GM21723 (cell line): Measurements from ENCODE around the gene GYG2.
"Not testable (repeated sequence)": the region's sequence is repeated elsewhere in the genome, so short reads cannot be mapped to it uniquely, and the experiment has no call there.

ENCODE experiments used
- ATAC-seq: cut with Tn5 transposase; IDR thresholded peaks from one replicate; pipeline ENCODE4 v1.9.1; 2021; ENCODE audit warnings: mild to moderate bottlenecking, moderate library complexity; ENCODE audit not compliant: unreplicated experiment

GYG2 gene

DNA sequence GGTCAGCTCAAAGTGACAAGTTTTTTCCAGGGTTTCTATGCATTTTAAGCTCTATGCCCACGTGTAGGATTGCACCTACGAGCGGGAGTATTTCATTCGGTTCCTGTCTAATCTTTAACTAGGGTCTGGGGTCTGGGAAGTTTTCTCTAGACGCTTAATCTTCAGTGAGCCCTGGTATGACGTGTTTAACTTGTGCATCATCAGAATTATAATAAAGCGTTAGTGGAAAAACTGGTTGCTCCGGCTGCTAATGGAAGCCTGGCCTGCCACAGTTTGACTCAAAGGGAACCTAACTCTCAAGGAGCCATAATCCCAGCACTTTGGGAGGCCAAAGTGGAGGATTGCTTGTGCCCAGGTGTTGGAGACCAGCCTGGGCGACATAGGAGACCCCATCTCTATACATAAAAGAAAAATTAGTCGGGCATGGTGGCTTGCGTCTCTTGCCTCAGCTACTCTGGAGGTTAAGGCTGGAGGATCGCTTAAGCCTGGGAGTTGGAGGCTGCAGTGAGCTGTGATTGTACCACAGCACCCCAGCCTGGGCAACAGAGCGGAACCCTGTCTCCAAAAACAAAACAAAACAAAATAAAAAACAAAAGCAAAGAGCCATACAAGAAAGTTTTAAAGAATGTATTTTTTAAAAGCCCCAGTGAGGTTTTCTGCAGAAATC, 70.2 kb downstream of the GYG2 start:
- ATAC-seq, result no peak

DNA sequence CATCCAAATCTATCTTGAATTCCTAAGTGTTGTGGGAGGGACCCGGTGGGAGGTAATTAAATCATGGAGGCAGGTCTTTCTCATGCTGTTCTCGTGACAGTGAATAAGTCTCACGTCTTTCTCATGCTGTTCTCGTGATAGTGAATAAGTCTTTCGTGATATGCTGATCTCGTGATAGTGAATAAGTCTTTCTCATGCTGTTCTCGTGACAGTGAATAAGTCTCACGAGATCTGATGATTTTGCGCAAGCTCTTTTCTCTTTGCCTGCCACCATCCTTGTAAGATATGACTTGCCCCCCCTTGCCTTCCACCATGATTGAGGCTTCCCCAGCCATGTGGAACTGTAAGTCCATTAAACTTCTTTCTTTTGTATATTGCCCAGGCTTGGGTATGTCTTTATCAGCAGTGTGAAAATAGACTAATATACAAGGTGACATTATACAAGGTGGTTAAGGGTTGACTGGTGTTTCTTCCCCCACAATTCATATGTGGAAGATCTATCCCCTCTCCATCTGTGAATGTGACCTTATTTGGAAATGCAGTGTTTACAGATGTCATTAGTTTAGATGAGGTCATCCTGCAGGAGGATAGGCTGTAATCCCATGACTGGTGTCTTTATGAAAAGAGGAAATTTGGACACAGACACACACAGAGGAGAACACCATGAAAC, 72.8 kb downstream of the GYG2 start:
- no peak for ATAC-seq

DNA sequence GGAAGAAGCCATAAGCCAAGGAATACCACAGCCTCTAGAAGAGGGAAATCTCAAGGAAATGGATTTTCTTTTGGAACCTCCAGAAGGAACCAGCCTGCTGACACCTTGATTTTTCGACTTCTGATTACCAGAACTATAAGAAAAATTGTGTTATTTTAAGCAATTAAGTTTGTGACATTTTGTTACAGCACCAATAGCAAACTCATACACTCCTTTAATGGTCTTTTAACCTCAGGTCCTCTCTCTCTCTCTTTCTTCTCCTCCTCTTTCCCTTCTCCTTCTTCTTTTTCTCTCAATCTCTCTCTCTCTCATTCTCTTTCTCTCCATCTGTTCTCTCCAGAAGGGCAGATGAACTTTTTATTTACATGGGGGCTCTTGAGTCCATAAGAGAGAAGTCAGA, 74.1 kb downstream of the GYG2 start:
- no peak for ATAC-seq

DNA sequence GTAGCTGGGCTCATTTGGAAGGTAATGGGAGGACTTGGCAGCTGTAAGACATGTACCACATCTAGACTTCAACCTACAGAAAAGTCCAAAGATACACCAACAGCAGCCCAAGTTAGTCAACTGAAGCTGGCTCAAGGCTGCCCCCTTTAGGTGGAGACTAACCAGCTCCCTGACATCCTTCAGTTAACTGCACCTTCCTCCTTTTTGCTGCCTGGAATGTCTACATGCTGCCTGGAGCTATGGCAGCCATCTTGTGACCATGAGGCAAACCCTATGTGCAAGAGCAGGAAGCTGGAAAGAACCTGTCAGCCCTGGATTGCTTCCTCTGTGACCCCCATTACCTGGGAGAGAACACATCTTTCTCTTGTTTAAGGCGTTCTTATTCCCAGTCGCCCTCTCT, 74.6 kb downstream of the GYG2 start:
- no peak for ATAC-seq

DNA sequence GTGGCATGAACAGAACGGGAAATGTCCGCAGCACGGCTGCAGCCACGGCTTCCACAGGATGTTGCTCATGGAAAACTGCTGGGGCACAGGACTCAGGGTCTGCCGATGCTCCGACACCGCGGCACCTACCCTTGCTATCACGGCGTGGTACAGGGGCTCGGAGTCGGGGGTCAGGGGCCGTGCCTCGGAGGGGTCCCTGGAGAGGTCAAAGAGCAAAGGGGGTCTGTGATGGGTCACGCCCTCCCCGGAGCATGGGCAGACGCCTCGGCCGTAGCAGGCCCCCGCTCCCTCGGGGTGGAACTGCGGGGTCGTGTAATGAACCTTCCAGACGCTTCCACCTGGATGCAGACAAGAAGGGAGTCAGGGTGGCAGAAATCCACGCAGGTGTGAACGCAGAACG, 78.6 kb downstream of the GYG2 start:
- no peak for ATAC-seq

DNA sequence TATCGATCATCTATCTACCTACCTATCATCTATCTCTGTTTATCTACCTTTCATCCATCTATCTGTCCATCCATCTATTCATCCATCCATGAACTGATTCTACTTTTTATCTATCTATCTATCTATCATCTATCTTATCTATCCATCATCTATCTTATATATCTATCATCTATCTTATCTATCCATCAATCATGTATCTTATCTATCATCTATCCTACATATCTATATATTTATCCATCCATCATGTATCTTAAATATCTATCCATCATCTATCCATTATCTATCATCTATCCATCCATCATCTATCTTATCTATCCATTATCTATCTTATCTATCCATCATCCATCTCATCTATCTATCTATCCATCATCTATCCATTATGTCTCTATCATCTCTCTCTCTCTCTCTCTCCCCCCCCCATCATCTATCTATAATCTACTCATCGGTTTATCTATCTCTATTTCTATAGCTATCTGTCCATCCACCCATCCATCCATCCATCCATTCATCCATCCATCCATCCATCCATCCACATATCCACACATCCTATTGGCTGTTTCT, 79.5 kb downstream of the GYG2 start:
- no peak for ATAC-seq

DNA sequence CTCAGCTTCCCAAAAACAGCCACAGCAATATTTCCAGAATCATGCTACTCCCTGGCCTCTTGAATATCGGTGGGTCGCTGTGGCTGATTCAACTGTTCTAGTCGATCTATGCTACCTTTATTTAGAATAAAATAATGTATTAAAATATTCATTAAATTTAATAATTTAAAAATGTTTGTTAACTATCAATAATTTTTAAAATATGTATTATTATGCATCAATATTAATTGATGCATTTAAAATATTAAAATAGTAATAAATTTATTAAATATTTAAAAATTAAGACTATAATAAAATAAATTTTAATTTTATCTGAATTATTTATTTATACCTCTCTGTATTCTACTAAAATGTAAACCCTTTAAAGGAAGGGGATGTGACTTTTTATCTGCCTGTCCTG, 81.4 kb downstream of the GYG2 start:
- no peak for ATAC-seq

DNA sequence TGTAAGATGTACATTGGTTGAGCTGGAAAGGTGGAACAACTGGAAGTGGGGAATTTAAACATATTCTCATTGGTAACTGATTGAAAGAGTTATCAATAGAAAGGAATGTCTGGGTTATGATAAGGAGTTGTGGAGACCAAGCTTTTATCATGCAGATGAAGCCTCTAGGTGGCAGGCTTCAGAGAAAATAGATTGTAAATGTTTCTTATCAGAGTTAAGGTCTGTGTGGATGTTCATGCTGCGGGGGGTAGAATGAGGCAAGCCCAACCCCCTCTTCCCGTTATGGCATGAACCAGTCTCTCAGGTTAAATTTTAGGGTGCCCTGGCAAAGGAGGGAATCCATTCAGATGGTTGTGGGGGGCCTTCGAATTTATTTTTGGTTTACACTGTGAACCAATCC, 84.4 kb downstream of the GYG2 start:
- ATAC-seq, result no peak

DNA sequence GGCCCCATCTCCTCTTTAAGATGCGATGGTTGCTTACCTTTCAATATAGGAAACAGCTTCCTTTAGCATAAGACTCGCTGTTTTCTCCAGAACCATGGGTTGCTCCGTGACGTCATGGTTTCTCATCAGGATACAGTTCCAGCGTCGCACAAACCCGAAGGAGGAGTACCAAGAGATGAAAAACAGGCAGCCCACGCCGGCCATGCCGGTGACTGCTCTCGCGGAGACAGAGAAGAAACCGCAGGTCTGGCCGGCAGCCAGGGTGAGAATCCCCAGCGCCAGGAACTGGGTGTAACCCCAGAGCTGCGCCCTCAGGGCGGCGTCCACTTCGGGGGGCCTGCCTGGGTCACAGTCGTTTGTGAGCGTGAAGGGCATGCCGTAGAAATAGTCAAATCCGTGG, 89.0 kb downstream of the GYG2 start:
- no peak for ATAC-seq

DNA sequence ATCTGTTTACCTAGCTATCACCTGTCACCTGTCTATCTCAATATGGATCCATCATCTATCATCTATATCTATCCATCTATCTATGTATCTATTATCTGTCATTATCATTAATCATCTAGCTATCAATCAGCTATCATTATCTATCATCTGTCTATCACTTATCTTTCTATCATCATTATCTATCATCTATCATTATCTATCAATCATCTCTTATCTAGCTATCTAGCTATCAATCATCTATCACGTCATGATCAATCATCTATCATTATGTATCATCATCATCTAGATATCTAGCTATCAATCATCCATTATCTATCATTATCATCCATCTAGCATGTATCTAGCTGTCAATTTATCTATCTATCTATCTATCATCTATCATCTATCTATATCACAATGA, 92.5 kb downstream of the GYG2 start:
- no peak for ATAC-seq

DNA sequence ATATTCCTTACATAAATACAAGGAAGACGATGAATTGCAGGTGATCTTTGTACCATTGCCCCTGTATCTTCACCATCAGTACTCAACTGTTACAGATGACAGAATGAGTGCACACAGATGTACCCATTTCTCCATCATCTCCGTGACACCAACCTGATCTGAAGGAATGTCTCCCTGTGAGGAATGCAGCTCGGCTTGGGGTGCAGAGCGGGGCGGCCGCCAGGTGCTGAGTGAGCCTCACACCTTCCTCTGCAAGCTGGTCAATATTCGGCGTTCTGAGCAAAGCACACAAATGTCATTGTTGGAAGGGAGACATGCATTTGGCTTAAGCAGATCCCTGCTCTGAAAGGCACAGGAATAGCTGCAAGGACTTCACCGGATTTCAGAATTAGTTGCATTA, 93.0 kb downstream of the GYG2 start:
- ATAC-seq, result no peak

DNA sequence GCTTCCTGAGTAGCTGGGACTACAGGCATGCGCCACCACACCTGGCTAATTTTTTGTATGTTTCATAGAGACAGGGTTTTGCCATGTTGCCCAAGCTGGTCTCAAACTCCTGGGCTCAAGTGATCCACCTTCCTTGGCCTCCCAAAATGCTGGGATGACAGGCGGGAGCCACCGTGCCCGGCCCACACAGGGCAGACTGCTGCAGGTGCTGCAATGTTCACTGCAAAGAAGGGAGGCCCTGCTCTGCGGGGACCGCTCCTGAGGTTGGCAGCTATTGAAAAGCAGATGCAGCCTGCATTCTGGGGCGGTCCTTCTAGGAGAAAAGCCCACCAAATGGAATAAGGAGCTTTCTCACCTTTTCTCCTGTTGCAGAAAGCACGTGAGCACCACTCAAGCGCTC, 95.4 kb downstream of the GYG2 start:
- no peak for ATAC-seq

DNA sequence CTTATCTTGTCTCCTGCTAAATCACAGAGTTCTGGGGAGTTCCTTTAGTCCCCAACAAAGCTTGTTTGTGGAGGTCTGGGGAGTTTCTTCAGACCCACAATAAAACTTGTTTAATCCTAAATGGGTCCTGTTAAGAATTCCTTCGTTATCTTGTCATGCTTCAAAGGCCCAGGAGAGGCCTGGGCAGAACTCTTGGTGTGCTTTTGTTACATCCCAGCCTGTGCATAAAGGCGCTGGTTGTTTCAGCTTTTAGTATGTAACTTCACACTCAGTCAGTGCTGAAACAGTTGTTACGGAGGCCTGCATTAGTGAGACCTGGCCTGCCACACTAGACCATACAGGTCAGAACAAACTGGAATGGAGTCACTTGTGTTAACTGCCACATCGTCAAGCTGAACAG, 97.5 kb downstream of the GYG2 start:
- not testable (repeated sequence) for ATAC-seq

DNA sequence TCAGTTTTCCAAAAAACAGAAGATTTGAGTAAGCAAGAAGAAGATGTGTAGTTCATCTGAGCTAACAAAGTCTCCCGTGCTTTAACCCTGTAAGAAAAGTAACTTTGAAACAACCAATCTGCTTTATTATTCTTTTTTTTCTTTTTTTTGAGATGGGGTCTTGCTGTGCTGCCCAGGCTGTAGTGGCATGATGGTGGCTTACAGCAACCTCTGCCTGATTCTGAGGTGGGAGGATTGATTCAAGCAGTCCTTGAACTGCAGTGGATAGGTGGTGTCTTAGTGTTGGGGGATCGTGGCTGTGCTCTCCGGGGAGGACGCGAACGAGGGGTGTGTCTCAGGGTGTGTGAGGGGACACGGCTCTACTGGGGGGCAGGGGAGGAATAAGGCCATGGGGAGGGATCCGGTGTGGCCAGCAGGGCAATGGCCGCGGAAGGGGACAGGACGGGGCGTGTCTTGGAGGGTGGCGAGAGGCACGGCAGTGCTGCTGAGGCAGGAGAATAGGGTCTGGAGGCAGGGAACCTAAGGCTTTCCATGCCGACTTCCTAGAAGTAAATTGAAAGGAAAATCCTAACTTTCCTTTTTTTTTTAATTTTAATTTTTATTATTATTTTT, 98.0 kb downstream of the GYG2 start:
- no peak for ATAC-seq

DNA sequence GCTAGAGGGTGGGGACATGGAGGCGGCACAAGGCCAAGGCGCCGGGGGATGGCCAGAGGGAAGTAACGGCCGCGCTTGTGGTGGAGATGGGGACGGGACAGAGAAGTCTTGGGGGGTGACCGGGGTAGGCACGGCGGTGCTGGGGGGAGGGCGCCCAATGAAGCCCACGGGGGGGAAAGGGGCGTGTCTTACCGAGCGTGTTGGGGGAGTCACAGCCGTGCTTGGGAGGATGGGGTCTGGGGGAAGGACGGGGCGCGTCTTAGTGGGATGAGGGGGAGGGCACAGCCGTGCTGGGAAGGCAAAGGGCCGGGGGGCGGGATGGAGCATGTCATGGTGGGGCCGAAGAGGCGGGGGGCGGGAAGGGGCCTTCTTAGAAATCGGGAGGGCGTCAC, 99.5 kb downstream of the GYG2 start:
- ATAC-seq, result no peak

DNA sequence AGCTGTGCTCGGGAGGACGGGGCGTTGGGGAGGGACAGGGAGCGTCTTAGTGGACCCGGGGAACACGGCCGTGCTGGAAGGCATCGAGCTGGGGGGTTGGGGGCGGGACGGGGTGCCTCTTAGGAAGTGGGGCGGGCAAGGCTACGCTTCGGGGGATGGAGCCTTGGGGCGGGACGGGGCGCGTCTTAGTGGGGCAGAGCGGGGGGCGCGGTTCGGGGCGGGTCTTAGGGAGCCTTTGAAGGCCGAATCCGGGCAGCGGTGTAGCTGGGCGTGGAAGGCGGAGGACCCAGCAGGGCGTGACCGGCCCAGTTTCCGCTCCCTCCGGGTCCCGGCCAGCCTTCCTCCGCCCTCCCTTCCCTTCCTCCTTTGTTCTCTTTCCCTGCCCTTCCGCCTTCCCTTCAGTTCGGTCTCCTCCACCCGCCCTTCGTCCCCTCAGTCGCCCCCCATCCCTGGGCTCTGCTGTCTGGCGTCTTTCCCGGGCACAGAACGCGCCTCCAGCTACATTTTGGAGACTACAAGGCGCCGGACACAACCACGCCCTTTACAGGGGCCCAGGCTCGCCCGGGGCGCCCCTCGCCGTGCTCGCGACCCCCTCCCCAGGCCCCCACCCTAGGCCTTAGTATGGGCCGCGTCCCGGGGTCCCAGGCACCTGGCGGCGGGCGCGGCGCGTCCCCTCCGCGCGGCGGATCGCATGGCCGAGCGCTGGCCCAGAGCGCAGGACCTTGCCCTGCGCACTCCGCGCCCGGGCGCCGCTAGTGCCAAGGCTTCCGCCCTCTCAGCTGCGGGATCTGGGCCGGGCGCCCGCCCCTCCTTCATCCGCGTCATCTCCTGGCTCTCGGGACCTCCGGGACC, 100.1 kb downstream of the GYG2 start, which contains the start of gene ARSD:
ARSD (minus strand) TSS at position 757 of the 852 bp plus-strand sequence; CDS start at position 693, 64 bp downstream.
- ATAC-seq, result peak; percentile 94

DNA sequence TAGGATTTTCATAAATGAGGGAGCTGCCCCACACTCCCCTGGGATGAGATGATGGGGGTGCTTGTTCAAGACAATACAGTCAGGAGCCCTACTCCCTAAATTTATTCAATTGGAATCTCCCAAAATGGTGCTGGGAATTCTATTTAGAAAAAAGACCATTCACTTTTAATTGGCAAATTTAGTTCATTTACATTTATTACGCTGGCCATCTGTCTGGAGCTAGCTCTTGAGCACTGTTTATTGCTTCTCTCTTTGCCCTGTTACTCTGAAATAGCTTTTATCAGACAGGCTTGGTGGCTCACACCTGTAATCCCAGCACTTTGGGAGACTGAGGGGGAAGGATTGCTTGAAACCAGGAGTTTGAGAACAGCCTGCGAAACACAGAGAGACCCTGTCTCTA, 102.4 kb downstream of the GYG2 start:
- no peak for ATAC-seq

DNA sequence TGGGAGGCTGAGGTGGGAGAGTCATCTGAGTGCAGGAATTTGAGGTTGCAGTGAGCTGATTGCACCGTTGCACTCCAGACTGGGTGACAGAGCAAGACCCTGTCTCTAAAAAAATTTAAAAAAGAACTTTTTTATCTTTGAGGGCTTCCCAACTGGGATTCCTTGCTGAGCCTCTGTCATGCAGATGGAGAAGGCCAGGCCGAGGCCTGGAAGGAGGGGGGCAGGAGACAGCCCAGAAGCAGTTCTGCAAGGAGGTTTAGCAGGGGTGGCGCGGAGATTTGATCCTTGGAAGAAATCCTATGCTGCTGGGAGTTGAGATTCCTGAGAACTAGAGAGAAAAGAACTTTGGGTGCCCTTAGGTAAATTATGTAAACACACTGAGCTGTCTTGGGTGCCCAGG, 102.9 kb downstream of the GYG2 start:
- ATAC-seq, result no peak
